ENCODE data around the gene TTLL1.
"Not testable (repeated sequence)": the region's sequence is repeated elsewhere in the genome, so short reads cannot be mapped to it uniquely, and the experiment has no call there.

The TTLL1 gene

DNA sequence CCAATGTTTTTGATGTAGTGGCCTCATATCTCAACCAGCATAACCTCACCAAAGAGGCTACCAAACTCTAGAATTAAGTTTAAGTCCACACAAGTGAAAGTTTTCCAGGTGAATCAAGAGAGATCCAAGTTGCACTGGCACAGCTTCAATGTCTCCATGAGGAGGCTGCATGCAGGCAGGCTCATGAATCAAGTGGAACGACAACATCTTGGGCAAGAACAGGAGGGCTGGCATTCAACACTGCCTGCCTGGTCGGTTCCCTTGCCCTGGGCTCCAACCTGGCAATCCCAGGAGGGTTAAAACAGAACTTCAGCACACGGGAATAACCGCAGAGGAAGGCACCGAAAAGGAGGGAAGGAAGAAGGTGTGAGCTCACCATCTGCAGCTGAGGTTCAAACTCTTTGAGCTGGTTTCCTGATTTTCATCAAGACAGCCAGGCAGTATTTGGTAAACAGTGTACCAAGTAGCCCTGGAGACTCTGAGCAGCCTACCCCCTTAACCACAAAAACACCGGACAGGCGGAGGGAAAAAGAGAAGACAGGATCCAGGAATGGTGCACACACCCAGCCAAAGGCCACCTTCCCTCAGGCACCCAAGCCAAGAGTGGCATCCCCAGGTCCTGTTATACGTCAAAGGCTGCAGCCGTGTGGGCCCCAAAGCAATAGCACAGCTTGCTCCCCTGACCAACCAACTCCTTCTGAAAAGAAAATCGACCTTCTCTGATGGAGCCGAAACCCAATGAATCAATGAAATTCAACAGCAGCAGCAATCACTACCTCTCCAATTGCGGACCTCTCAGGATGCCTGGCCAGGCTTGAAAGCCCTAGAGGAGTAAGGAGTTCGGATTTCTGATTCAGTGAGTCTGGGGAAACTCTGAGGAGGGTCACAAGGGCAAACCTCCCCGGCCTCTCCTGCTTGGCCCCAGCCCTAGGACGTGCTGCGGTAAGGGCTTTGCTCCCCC, 75.6 kb downstream of the TTLL1 start:
- no peak for DNase-seq (ENCODE audit: low read depth)

- DNase-seq (ENCODE audit: low read depth), result no peak
Observed at GRCh38 chr22:43012390-43012789, 76.8 kb downstream of the TTLL1 start.

DNA sequence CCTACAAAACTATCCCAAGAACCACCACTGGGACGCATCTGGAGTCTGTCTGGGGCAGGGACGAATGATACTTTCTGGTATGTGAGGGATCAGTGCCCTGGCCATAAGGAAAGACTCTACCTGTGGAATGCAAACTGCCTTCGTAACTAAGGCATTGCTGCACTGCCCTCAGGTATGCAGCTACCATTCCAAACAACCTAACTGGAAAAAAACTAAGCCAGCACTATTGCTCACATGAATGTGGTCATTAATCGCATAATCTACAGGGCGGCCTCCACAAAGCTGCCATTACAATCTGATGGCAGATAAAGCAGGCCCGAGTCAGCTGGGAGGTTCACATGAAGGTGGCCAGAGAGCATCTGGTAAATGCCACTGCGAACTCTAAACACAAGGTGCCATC, 78.1 kb downstream of the TTLL1 start:
- DNase-seq (ENCODE audit: low read depth), result no peak

DNA sequence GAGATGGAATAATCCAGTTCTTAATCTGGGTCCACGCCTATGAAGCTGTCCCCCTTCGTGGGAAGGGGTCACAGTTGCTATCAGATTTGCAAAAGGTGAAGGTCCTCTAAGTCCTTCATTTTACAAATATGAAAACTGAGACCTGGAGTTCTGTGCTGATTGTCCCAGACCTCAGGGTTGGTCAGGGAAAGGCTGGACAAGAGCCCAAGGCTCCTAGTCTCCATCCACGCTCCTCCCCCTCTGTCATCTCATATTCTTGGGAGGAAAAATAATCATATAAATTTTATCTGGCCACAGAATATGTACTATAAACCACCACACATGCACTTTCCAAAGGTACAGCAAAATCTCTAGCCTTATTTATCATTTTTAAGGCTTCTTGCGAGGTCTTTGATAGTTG, 79.7 kb downstream of the TTLL1 start:
- DNase-seq (ENCODE audit: low read depth), result no peak

DNA sequence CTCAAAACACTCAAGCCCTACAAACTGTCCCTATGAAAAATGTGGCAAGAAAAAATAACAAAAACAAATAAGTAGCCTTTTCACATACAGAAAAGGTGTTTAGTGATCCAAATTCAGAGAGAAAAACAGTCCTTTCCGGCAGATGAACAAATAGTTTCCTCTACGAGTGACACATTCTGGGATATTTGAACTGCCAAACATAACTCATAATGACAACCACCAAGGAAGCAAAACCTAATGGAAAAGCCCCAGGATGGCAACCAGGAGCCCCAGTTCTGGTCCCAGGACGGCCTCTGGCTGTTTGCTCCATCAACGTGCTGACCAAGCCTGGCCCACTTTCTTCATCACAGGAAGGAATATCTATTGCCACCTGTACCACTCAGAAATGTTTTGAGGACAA, 80.3 kb downstream of the TTLL1 start:
- no peak for DNase-seq (ENCODE audit: low read depth)

GRCh38 chr22:43008509-43008908, 80.7 kb downstream of the TTLL1 start:
- no peak for DNase-seq (ENCODE audit: low read depth)

GRCh38 chr22:43007519-43008102, 81.6 kb downstream of the TTLL1 start:
- DNase-seq (ENCODE audit: low read depth), result no peak

GRCh38 chr22:43006753-43007152, 82.4 kb downstream of the TTLL1 start:
- DNase-seq (ENCODE audit: low read depth), result no peak

DNA sequence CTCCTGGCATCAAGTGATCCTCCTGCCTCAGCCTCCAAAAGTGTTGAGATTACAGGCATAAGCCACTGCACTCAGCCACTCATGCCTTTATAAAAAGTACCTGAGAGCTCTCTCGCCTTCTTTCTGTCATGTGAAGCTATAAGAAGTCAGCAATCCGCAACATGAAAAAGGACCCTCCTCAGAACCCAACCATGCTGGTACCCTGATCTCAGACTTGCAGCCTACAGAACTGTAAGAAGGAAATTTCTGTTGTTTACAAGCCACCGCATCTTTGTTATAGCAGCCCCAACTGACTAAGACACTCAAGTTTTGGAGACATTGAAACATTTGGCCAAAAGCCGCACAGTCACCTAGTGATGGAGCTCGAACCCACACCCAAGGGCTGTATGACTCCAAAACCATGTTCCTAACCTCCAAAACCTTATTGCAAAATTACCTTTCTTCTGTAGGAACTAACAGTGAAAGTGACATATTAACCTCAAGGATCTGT, 83.1 kb downstream of the TTLL1 start:
- no peak for DNase-seq (ENCODE audit: low read depth)

GRCh38 chr22:43005106-43005505, 84.1 kb downstream of the TTLL1 start:
- DNase-seq (ENCODE audit: low read depth), result no peak

DNA sequence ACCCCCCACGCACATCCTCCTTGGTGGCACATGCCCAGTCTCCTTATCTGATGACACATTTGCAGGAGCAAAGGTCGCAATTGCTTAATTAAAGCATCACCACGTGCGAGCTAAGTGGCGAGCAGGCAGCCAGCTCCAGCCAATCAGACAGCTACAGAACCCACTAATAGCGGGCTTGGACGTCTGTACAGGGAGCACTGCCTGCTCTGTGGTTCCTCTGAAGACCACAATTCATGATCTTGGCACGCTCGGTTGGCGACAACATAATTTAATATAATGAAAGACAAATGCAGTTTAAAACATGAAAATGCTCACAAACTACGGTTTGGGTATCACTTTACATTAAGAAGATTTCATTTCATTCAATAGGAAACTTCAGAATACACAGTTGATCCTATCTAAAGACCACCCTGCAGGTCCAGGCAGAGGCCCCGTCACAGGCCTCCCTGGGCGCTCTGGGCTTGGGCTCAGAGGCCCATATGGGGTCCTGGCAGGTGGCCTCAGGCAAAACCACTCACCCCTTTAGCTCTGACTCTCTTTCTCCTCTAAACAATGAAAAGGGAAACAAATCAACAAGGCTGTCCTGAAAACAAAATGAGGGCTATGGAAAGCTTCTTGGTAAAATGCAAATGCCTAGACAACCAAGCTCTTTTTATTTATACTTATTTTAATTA, 84.7 kb downstream of the TTLL1 start:
- DNase-seq (ENCODE audit: low read depth), result no peak

GRCh38 chr22:43002202-43002586, 87.0 kb downstream of the TTLL1 start:
- no peak for DNase-seq (ENCODE audit: low read depth)

- DNase-seq (ENCODE audit: low read depth), result no peak
Observed at GRCh38 chr22:43001271-43002201, 87.7 kb downstream of the TTLL1 start.

GRCh38 chr22:43000441-43001175, 88.6 kb downstream of the TTLL1 start:
- DNase-seq (ENCODE audit: low read depth), result no peak

DNA sequence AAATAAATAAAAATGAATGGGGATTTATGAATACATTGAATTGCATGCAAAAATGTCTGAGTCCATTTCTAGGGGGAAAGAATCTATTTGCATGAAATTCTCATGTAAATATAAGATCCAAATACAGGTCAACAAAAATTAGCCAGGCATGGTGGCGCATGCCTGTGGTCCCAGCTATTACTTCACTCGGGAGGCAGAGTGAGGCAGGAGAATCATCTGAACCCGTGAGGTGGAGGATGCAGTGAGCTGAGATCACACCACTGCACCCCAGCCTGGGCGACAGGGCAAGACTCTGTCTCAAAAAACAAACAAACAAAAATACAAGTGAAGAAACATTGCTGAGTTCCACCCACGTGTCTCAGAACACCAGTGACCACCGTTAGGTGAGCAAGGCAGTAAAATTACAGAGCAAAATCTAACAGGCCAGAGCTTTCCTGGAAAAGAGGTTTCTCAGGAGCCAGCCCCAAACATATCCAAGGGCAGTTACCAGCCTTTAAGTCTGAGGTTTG, 91.6 kb downstream of the TTLL1 start:
- DNase-seq (ENCODE audit: low read depth), result no peak

- no peak for DNase-seq (ENCODE audit: low read depth)
Observed at GRCh38 chr22:42996646-42997365, 92.4 kb downstream of the TTLL1 start.

DNA sequence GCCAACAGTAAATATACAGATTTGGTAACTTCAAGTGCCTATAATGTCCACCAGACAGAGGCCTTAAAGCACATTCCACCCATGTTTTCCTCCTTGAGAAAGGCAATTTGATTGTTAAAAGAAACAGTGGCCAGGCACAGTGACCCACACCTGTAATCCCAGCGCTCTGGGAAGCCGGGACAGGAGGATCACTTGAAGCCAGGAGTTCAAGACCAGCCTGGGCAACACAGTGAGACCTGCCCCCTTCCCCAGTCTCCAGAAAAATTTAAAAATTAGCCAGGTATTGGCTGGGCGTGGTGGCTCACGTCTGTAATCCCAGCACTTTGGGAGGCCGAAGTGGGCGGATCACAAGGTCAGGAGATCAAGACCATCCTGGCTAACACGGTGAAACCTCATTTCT, 93.5 kb downstream of the TTLL1 start:
- not testable (repeated sequence) for DNase-seq (ENCODE audit: low read depth)

- DNase-seq (ENCODE audit: low read depth), result no peak
Observed at GRCh38 chr22:42994917-42995562, 94.2 kb downstream of the TTLL1 start.

DNA sequence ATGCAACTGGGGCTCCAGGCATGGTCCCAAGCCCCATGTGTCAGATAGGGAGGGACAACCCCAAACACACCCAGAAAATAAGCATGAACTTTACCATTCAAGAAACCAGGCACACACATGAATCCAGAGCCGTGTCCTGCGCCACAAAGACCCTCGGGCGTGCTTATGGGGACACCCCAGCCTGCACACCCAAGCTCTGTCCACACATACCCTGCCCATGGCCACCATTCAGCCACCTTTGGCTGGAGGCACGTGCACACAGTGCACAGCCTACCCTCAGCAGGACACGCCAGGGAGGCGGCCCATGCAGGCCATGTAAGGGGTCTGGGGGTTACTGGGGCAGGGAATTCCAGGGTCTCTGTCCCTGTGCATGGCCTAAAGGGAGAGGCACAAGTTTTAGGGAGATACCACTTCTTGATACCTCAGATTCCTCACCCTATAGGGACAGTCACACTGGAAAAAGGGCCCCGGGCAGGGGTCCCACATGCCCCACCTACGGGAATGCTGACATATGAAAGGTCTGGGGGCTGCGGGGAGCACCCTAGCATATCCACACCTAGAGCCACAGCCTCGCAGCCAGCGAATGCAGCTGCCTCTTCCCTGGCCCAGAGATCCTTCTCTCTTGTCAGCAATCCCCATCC, 94.8 kb downstream of the TTLL1 start:
- DNase-seq (ENCODE audit: low read depth), result no peak
